Esophagus squamous epithelium (tissue), 4 donors: ENCODE measurements around the gene SDK2.

ENCODE experiments used
- CTCF ChIP-seq, 6 experiments: fragments of 450-650 bp in 4 of 6; fragments of 200-600 bp in 2 of 6; sonication (generic) in 2 of 6; IDR thresholded peaks; one replicate each; pipeline ENCODE4 v1.5.1; 2016 to 2019; ENCODE audit warnings: antibody characterized with exemption in 6 of 6, mild to moderate bottlenecking in 4 of 6, moderate library complexity in 4 of 6
- POLR2A ChIP-seq, 4 donors: fragments of 450-650 bp; IDR thresholded peaks; one replicate each; pipeline ENCODE4 v1.6.1; 2017; ENCODE audit warnings: antibody characterized with exemption in 4 of 4, mild to moderate bottlenecking in 4 of 4, moderate library complexity in 3 of 4

- TF ChIP-seq CTCF (IDR thresholded peaks at IDR 0.05) (no peak), POLR2A (IDR thresholded peaks at IDR 0.05) (no peak)
Measured at GRCh38 chr17:73402466-73402865, 241.8 kb downstream of the SDK2 start.
